ENCODE data around the gene SLC17A3.

Gene SLC17A3

GRCh38 chr6:25835442-25836283 lies 38.4 kb downstream of the SLC17A3 start:
- H3K27ac ChIP-seq = no peak overlapping the region
- TF ChIP-seq CTCF (conservative IDR thresholded peaks at IDR 0.05) = no peak

- no peak for TF ChIP-seq CTCF (conservative IDR thresholded peaks at IDR 0.05)
- H3K27ac ChIP-seq = no peak overlapping the region
Observed at GRCh38 chr6:25834950-25835349, 39.1 kb downstream of the SLC17A3 start.

- no peak overlapping the region for H3K27ac ChIP-seq
- TF ChIP-seq CTCF (conservative IDR thresholded peaks at IDR 0.05) = no peak
Observed at GRCh38 chr6:25833136-25833535, 40.9 kb downstream of the SLC17A3 start.

DNA sequence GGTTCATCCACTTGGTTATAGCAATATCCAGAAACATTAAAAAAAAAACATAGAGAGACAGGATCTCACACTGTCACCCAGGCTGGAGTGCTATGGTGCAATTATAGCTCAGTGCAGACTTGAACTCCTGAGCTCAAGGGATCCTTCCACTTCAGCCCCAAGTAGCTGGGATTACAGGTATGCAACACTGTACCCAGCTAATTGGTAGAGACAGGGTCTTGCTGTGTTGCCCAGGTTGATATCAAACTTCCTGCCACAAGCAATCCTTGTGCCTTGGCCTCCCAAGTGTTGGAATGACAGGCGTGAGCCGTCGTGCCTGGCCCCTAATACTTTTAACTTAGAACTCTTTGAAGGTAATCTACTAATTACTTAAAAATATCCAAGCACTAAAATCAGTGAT lies 41.4 kb downstream of the SLC17A3 start:
- no peak overlapping the region for H3K27ac ChIP-seq
- no peak for TF ChIP-seq CTCF (conservative IDR thresholded peaks at IDR 0.05)

DNA sequence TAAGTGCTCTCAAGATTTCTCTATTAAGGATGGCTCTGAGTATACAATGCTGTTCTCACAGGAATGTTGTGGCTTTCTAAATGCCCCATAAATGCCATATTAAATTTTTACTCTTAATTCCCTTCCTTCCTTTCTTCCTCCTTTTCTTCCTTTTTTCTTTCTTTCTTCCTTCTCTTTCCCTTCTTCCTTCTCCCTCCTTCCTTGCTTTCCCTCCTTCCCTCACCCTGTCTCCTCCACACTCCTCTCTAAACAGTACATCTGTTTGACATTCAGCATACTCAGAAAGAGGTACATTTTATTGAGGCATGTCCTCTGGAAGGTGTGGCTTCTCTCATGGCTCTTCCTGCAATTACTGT lies 41.8 kb downstream of the SLC17A3 start:
- no peak for TF ChIP-seq CTCF (conservative IDR thresholded peaks at IDR 0.05)
- no peak overlapping the region for H3K27ac ChIP-seq

GRCh38 chr6:25831532-25832306 lies 42.3 kb downstream of the SLC17A3 start, which contains the start of gene SLC17A1:
Gene SLC17A1 (minus strand): TSS chr6:25832052. CDS start chr6:25830557, 1,495 bp downstream.
- H3K27ac ChIP-seq = no peak within 1 kb of the TSS

More at GRCh38 chr6:25831532-25832306, 42.3 kb downstream of the SLC17A3 start, which contains the start of gene SLC17A1:
- no peak for TF ChIP-seq CTCF (conservative IDR thresholded peaks at IDR 0.05)
